ENCODE measurements around the gene RPS19. TPM values are rescaled to one million over a fixed set of nuclear protein-coding genes. Genes with fewer than 3 reads are reported as not detected.

The RPS19 gene
- total and polyA plus RNA-seq, 2 donors (not counting 1 experiment from before 2014, with no cell fraction given): 1,320 to 2,197 TPM

DNA sequence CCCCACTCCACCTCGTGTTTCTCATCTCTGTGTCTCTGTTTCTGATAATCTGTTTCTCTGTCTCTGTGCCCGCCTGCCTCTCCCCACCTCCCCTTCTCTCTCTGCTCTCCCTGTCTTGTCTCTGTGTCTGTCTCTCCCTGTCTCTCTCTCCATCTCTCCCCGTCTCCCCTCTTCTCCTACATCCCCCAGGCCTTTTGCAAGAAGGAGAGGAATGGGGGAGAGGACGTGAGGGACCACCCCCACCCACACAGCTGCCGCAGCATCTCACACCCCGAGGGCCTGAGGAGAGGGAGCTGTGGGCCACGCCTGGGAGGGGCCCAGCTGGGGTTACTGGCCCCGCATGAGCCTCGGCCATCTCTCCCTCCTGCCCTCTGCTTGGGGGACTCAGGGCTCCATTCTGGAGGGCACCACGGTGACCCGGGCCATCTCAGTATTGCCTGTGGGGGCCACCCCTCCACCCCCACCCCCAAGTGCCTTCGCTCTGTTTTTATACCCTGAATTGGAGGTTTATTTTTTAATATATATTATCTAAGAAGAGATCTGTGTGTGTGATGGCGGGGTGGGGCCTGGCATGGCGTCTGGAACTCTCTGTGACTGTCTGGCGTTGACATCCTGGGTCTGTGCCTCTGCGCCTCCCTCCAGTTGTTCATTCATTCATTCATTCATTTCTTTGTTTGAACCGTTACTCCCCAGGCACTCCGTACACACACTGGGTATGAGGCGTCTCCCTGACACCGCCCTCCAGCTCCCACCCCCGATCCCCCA lies 47.0 kb downstream of the RPS19 start:
- peaks cover 14% of the 10 kb centered on the region for H3K27me3 ChIP-seq (ENCODE audit: control insufficient read depth, insufficient read depth, low read length)
- no peak overlapping the region for H3K4me2 ChIP-seq (ENCODE audit: extremely low read depth, insufficient read depth, low read length)
- peaks cover 21% of the 10 kb centered on the region for H3K36me3 ChIP-seq (ENCODE audit: control insufficient read depth, insufficient read depth, low read length)
- H3K4me3 ChIP-seq (replicated peaks in 1 of 4; ENCODE audit: control extremely low read depth in 1 of 4, insufficient read depth in 1 of 4, low read depth in 3 of 4, low read length in 4 of 4): no peak overlapping the region
- no peaks in the 10 kb centered on the region for H3K79me2 ChIP-seq (ENCODE audit: control insufficient read depth, insufficient read depth, low read length)
- H3K9me3 ChIP-seq (ENCODE audit: control insufficient read depth, insufficient read depth, low read depth, low read length): no peaks in the 10 kb centered on the region
- H2AFZ ChIP-seq (ENCODE audit: low read length): no peak overlapping the region
- H3K9ac ChIP-seq (ENCODE audit: insufficient read depth, low read length): no peak overlapping the region
- no peak overlapping the region for H3K27ac ChIP-seq (ENCODE audit: insufficient read depth, low read length)
- H3K4me1 ChIP-seq (ENCODE audit: control insufficient read depth, extremely low read depth, insufficient read depth, low read length): peaks cover 2% of the 10 kb centered on the region
- no peaks in the 10 kb centered on the region for H4K20me1 ChIP-seq (ENCODE audit: control insufficient read depth, extremely low read depth, insufficient read depth, low read length)
- no peak for DNase-seq (ENCODE audit: low read depth in 2 of 2)
- TF ChIP-seq EZH2 (IDR thresholded peaks at IDR 0.05; ENCODE audit: low read length, missing control alignments): no peak
- no peak for TF ChIP-seq CTCF (conservative IDR thresholded peaks at IDR 0.05 in 1 of 2, IDR thresholded peaks at IDR 0.05 in 1 of 2; ENCODE audit: low read depth in 1 of 2, low read length in 2 of 2)

DNA sequence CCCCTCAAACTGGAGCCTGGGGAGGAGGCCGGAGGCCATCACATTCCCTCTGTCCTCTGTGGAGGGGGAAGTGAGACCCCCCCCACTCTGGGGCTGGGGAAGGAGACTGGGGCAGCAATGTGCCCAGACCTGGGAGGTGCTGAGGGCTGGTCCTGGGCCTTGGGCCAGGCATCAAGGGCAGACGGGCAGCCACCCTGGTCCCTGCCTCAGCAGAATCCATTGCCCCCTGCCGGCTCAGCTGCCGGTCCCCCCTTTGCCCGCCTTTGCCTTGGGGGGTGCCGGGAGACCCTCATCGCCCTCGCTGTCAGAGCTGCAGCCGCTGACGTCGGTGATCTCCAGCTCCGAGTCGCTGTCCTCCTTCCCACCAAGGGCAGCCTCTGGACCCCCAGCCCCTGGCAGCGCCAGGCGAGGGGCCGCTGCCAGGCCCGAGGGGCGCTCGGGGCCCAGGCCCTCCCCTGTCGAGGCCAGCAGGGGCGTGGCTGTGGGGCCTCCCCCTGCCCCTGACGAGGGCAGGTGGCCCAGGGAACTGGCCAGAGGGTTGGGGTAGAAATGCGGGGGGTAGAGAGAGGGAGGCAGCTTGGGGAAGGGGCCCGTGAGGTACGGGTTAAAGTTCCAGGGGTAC lies 48.0 kb downstream of the RPS19 start:
- no peaks in the 10 kb centered on the region for H3K9me3 ChIP-seq (ENCODE audit: control insufficient read depth, insufficient read depth, low read depth, low read length)
- DNase-seq (ENCODE audit: low read depth in 2 of 2): no peak
- H3K36me3 ChIP-seq (ENCODE audit: control insufficient read depth, insufficient read depth, low read length): peaks cover 15% of the 10 kb centered on the region
- no peak overlapping the region for H3K27ac ChIP-seq (ENCODE audit: insufficient read depth, low read length)
- no peak overlapping the region for H3K9ac ChIP-seq (ENCODE audit: insufficient read depth, low read length)
- H3K79me2 ChIP-seq (ENCODE audit: control insufficient read depth, insufficient read depth, low read length): no peaks in the 10 kb centered on the region
- no peak overlapping the region for H3K4me3 ChIP-seq (replicated peaks in 1 of 4; ENCODE audit: control extremely low read depth in 1 of 4, insufficient read depth in 1 of 4, low read depth in 3 of 4, low read length in 4 of 4)
- no peak overlapping the region for H3K4me2 ChIP-seq (ENCODE audit: extremely low read depth, insufficient read depth, low read length)
- peaks cover 2% of the 10 kb centered on the region for H3K4me1 ChIP-seq (ENCODE audit: control insufficient read depth, extremely low read depth, insufficient read depth, low read length)
- no peak overlapping the region for H2AFZ ChIP-seq (ENCODE audit: low read length)
- H3K27me3 ChIP-seq (ENCODE audit: control insufficient read depth, insufficient read depth, low read length): peaks cover 19% of the 10 kb centered on the region
- H4K20me1 ChIP-seq (ENCODE audit: control insufficient read depth, extremely low read depth, insufficient read depth, low read length): no peaks in the 10 kb centered on the region
- no peak for TF ChIP-seq CTCF (conservative IDR thresholded peaks at IDR 0.05 in 1 of 2, IDR thresholded peaks at IDR 0.05 in 1 of 2; ENCODE audit: low read depth in 1 of 2, low read length in 2 of 2)

DNA sequence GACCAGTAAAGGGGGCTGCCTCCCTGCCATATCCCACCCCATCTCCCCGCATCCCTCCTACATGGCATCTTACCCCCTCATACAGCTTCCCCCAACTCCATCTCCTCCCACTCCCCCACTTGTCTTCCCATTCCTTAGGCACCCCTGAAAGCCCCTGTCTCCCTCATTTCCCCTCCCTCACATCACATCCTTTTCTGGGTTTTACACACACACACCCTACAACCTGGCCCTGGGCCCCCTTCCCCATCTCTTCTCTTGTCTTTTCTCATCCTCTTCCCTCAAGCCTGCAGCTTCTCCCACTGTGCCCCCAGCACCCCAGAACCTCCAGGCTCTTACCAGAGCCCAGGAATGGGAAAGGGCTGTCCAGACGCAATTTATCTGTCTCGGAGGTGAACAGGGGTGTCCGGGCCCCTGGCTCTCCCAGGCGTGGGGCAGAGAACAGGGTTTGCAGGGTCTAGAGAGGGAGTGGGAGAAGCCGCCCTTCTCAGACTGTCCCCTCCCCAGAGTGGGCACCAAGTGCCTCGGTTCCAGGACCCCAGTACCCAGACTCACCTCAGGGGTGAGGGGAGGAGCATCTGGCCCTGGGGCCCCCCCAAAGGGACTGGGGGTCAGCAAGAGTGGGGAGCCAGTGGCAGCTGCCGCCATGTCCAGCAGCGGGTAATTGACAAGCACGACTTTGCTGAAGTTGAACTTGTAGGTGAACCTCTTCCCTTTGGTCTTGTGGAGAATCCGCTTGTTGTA lies 48.8 kb downstream of the RPS19 start:
- H3K27me3 ChIP-seq (ENCODE audit: control insufficient read depth, insufficient read depth, low read length): peaks cover 27% of the 10 kb centered on the region
- no peak for DNase-seq (ENCODE audit: low read depth in 2 of 2)
- H3K4me1 ChIP-seq (ENCODE audit: control insufficient read depth, extremely low read depth, insufficient read depth, low read length): no peaks in the 10 kb centered on the region
- no peak overlapping the region for H3K4me3 ChIP-seq (replicated peaks in 1 of 4; ENCODE audit: control extremely low read depth in 1 of 4, insufficient read depth in 1 of 4, low read depth in 3 of 4, low read length in 4 of 4)
- no peaks in the 10 kb centered on the region for H3K9me3 ChIP-seq (ENCODE audit: control insufficient read depth, insufficient read depth, low read depth, low read length)
- H2AFZ ChIP-seq (ENCODE audit: low read length): no peak overlapping the region
- H3K27ac ChIP-seq (ENCODE audit: insufficient read depth, low read length): no peak overlapping the region
- no peak overlapping the region for H3K4me2 ChIP-seq (ENCODE audit: extremely low read depth, insufficient read depth, low read length)
- no peaks in the 10 kb centered on the region for H4K20me1 ChIP-seq (ENCODE audit: control insufficient read depth, extremely low read depth, insufficient read depth, low read length)
- H3K79me2 ChIP-seq (ENCODE audit: control insufficient read depth, insufficient read depth, low read length): no peaks in the 10 kb centered on the region
- no peak overlapping the region for H3K9ac ChIP-seq (ENCODE audit: insufficient read depth, low read length)
- peaks cover 13% of the 10 kb centered on the region for H3K36me3 ChIP-seq (ENCODE audit: control insufficient read depth, insufficient read depth, low read length)
- no peak for TF ChIP-seq EZH2 (IDR thresholded peaks at IDR 0.05; ENCODE audit: low read length, missing control alignments)
- TF ChIP-seq CTCF (conservative IDR thresholded peaks at IDR 0.05 in 1 of 2, IDR thresholded peaks at IDR 0.05 in 1 of 2; ENCODE audit: low read depth in 1 of 2, low read length in 2 of 2): no peak
